Measurements from ENCODE around the gene RAB6C. TPM values are rescaled to one million over a fixed set of nuclear protein-coding genes. Genes with fewer than 3 reads are reported as not detected.
"Not testable (repeated sequence)": the region's sequence is repeated elsewhere in the genome, so short reads cannot be mapped to it uniquely, and the experiment has no call there.

RAB6C gene
- total and polyA plus RNA-seq, 10 donors: 0.15 to 2.0 (median 0.66) TPM

DNA sequence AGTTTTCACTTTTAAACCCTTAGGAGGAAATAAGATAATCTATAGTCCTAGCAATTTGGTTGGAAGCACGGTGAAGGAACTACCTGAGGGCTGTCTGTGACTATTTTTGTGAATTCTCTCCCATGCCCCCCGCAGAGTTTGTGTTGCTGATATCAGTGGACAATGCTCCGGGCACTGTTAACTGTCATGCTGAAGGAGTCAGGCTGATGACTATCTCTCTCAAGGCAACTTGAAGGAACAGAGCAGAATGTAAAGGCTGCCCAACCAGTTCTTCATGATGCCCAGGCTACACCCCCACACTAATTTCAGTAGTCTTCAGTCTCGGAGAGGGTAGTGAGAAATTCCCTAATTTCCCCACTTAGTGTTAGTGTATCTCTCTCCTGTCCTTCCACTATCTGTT is 21.6 kb upstream of the RAB6C start:
- Histone ChIP-seq H3K27me3 (replicated peaks in 1 of 7) (peaks cover 0 to 6% (median 0%) of the 10 kb centered on the region in 7 donors), H3K4me1 (no peaks in the 10 kb centered on the region), H3K36me3 (no peaks in the 10 kb centered on the region), H3K9me3 (no peaks in the 10 kb centered on the region), H3K4me3 (no peak overlapping the region), H3K27ac (no peak overlapping the region)
- WGBS, 5 donors: 64 to 72% (median 69%) methylated on average over 4 of the region's 4 CpGs
- TF ChIP-seq POLR2A (IDR thresholded peaks at IDR 0.05): no peak
- TF ChIP-seq POLR2AphosphoS5 (IDR thresholded peaks at IDR 0.05): no peak
- no peak for TF ChIP-seq CTCF (IDR thresholded peaks at IDR 0.05 in 8 of 11, conservative IDR thresholded peaks at IDR 0.05 in 3 of 11)
- DNase-seq: no peak
- intact Hi-C loops (cut with DNase I; ENCODE audit: low total_unique reads): no loop called here

DNA sequence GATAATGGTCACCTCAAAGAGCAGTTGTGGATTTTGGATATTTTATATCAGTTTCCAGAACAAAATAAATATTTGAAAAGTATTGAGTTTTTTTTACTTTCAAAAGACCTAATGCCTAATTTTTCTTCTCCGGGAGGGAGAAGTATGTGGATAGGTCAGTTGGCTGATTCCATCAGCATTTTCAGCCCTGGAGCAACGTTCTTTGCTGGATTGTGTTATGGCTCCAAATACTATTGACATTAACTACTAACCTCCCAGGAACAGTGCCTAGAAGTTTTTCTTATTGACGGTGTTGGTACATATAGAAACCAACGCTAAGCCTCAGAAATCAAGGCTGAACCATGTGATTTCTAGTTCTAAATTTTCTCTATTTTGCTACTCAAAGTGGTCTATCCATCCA is 20.7 kb upstream of the RAB6C start:
- H3K4me1 ChIP-seq: not testable (repeated sequence)
- 69 to 81% (median 79%) methylated on average over 4 of the region's 4 CpGs for WGBS, 5 donors

DNA sequence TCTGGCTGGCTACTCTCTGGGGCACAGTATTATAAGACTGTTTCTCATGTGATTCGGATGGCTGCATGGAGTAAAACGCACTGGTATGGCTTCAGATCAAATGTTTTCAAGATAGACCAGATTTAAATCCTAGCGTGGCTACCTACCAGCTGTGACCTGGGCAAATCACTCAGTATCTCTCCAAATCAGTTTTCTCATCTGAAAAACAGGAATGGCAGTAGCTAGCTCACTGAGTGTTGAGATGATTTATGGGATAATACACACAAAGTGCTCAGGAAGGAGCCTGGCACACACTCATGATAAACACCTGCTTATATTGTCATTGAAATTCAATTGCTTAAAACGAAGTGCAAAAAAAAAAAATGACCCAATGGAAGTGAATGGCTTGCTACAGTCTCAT is 10.9 kb upstream of the RAB6C start:
- H3K4me3 ChIP-seq; H3K36me3 ChIP-seq; H3K9me3 ChIP-seq; H3K27ac ChIP-seq; DNase-seq; H3K4me1 ChIP-seq; intact Hi-C loops (cut with DNase I; ENCODE audit: low total_unique reads): not testable (repeated sequence)
- peaks cover 0 to 11% (median 0%) of the 10 kb centered on the region in 7 donors for H3K27me3 ChIP-seq (replicated peaks in 1 of 7)
- 54 to 59% (median 57%) methylated on average over 4 of the region's 4 CpGs for WGBS, 5 donors

More for the DNA sequence above, 20.7 kb upstream of the RAB6C start:
- H3K9me3 ChIP-seq; DNase-seq; H3K4me3 ChIP-seq; H3K27me3 ChIP-seq (replicated peaks in 1 of 7); H3K27ac ChIP-seq; intact Hi-C loops (cut with DNase I; ENCODE audit: low total_unique reads); H3K36me3 ChIP-seq: not testable (repeated sequence)

DNA sequence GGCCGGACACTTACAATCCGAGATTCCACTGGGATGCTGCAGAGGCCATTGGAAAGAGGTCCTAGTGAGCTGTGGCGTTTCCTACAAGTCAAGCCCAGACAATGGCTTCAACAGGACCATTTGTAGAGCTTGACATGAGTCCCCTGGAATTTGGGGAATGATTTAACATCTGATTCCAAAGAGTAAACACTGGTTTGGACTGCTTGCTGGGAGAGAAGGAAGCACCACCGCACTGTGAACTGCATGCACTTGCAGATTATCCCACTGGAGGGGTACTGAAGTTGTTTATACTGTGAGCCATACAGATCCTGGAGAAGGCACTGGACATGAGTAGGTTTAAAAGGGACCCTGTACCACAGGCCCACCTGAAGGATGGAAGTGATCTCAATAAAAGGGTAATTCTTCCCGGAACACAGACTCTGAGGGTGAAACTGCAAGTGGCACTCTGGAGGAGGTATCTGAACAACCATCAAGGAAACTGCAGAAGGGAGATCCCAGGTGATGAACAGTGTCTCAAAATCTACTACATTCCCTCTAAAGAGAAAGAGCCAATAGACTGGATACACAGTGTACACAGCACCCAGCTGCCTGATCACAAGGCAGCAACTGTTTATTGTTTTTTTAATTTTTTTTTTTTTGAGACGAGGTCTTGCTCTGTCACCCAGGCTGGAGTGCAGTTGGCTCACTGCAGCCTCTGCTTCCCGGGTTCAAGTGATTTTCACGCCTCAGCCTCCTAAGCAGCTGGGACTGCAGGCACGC is 4.3 kb upstream of the RAB6C start:
- H3K27ac ChIP-seq: no peak overlapping the region
- H3K4me3 ChIP-seq: no peak overlapping the region
- peaks cover 0 to 43% (median 5%) of the 10 kb centered on the region in 7 donors for H3K27me3 ChIP-seq (replicated peaks in 1 of 7)
- 77 to 87% (median 80%) methylated on average over 9 of the region's 9 CpGs for WGBS, 5 donors
- TF ChIP-seq CTCF (IDR thresholded peaks at IDR 0.05 in 8 of 11, conservative IDR thresholded peaks at IDR 0.05 in 3 of 11) (no peak), POLR2AphosphoS5 (IDR thresholded peaks at IDR 0.05) (no peak)
- H3K9me3 ChIP-seq: no peaks in the 10 kb centered on the region
- peaks cover 0 to 9% (median 0%) of the 10 kb centered on the region in 6 donors for H3K4me1 ChIP-seq
- no peak for DNase-seq
- H3K36me3 ChIP-seq: no peaks in the 10 kb centered on the region
- intact Hi-C loops (cut with DNase I; ENCODE audit: low total_unique reads): no loop called here

DNA sequence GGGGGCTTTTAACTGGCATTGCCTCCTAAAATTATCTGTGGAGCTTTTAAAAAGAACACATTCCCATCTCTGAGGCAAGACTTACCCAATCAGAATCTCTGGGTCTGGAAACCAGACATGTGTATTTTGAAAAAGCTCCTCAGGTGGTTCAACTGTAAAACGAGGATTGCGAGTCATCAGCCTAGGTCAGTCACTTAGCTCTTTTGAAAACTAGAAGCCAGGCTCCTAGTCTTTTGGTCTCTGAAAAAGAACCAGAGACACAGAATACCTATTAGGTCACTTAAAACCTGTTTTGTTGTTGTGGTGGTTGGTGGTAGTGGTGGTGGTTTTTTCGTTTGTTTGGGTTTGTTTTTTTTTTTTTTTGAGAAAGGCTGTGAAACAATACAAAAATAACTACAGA is 2.5 kb upstream of the RAB6C start:
- intact Hi-C loops (cut with DNase I; ENCODE audit: low total_unique reads); H3K36me3 ChIP-seq: not testable (repeated sequence)
- 70 to 80% (median 73%) methylated on average over 3 of the region's 3 CpGs for WGBS, 5 donors

More for the DNA sequence above, 2.5 kb upstream of the RAB6C start:
- peaks cover 0 to 43% (median 5%) of the 10 kb centered on the region in 7 donors for H3K27me3 ChIP-seq (replicated peaks in 1 of 7)
- not testable (repeated sequence) for H3K9me3 ChIP-seq, H3K4me3 ChIP-seq, H3K4me1 ChIP-seq, DNase-seq, H3K27ac ChIP-seq

Data from spleen (tissue), 11 donors.